NB4 (cell line): ENCODE data around the gene KCNG2.
"Not testable (repeated sequence)": the region's sequence is repeated elsewhere in the genome, so short reads cannot be mapped to it uniquely, and the experiment has no call there.

Experiments
- DNase-seq: peaks from one replicate; pipeline ENCODE4 v3.0.0; 2010; ENCODE audit warnings: low read depth
- H3K4me3 ChIP-seq: one replicate; pipeline ENCODE4 v1.5.1; 2011; ENCODE audit warnings: mild to moderate bottlenecking, low read depth, low read length, moderate library complexity
- CTCF ChIP-seq: IDR thresholded peaks from one replicate; pipeline ENCODE4 v1.5.1; 2012; ENCODE audit warnings: low read depth, low read length
- MAX ChIP-seq: IDR thresholded peaks from 2 replicates; pipeline ENCODE4 v1.6.1; 2011; ENCODE audit warnings: low read depth, low read length
- MYC ChIP-seq: IDR thresholded peaks from 2 replicates; pipeline ENCODE4 v1.6.1; 2011; ENCODE audit warnings: low read depth, low read length
- POLR2A ChIP-seq: IDR thresholded peaks from 2 replicates; pipeline ENCODE4 v1.6.1; 2011; ENCODE audit warnings: mild to moderate bottlenecking; ENCODE audit not compliant: insufficient read length; ENCODE audit errors: extremely low read depth

Gene KCNG2

GRCh38 chr18:79875931-79876461, 78.3 kb downstream of the KCNG2 start:
- no peak overlapping the region for H3K4me3 ChIP-seq
- DNase-seq, result no peak
- no peak for TF ChIP-seq POLR2A
- no peak for TF ChIP-seq CTCF
- TF ChIP-seq MAX, result no peak
- TF ChIP-seq MYC, result no peak

- no peak overlapping the region for H3K4me3 ChIP-seq
- no peak for TF ChIP-seq MAX
- DNase-seq, result no peak
Observed at GRCh38 chr18:79876497-79876896, 78.8 kb downstream of the KCNG2 start.

- TF ChIP-seq MYC (no peak), MAX (no peak), POLR2A (no peak), CTCF (no peak)
- DNase-seq, result no peak
- H3K4me3 ChIP-seq, result no peak overlapping the region
Observed at GRCh38 chr18:79877163-79878091, 79.7 kb downstream of the KCNG2 start.

- DNase-seq, result not testable (repeated sequence)
Observed at GRCh38 chr18:79878246-79878645, 80.5 kb downstream of the KCNG2 start.

GRCh38 chr18:79878741-79879378, 81.1 kb downstream of the KCNG2 start:
- no peak for DNase-seq
- TF ChIP-seq CTCF, result no peak
- no peak for TF ChIP-seq MAX
- no peak for TF ChIP-seq POLR2A
- TF ChIP-seq MYC, result no peak
- H3K4me3 ChIP-seq, result no peak overlapping the region

More at GRCh38 chr18:79878246-79878645, 80.5 kb downstream of the KCNG2 start:
- H3K4me3 ChIP-seq, result not testable (repeated sequence)

- TF ChIP-seq POLR2A, result no peak
- TF ChIP-seq MAX, result no peak
- TF ChIP-seq MYC, result no peak
- TF ChIP-seq CTCF, result no peak
- DNase-seq, result no peak
- H3K4me3 ChIP-seq, result no peak overlapping the region
Observed at GRCh38 chr18:79879566-79879965, 81.8 kb downstream of the KCNG2 start.
